GM18861 (cell line): ENCODE measurements around the gene CFAP45.

ENCODE experiments used
- ATAC-seq: cut with Tn5 transposase; IDR thresholded peaks from one replicate; pipeline ENCODE4 v1.9.1; 2021; ENCODE audit not compliant: unreplicated experiment

The CFAP45 gene

DNA sequence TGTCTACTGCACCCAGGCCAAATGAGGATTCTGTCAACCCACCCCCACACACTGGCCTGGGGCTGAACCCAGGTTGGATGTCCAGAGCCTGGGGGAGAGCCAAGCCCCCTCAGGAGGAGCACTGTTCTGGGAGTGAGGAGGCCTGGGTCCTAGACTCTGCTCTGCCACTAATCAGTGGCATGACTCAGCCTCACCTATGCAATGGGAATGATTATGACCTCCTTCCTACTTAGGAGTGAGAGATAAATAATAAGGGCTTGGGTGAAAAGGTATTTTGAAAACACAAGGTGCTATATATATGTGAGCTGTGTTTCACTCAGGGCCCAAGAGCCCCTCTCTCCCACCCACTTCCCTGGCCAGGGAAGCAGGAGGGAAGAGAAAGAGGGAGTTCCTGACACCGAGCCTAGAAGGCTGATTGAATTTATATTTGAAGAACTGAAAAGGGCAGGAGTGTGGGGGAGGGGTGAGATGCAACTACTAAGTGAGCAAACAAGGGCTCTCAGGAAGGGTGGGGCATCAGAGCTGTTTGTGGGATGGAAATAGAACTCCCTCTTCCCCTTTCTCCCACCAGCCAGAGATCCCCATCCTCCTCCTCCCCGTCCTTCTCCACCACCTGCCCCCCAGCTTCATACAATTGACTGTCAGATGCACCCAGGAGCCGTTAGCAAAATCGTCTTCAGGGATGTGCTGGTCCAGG is 37.2 kb upstream of the CFAP45 start:
- no peak for ATAC-seq

DNA sequence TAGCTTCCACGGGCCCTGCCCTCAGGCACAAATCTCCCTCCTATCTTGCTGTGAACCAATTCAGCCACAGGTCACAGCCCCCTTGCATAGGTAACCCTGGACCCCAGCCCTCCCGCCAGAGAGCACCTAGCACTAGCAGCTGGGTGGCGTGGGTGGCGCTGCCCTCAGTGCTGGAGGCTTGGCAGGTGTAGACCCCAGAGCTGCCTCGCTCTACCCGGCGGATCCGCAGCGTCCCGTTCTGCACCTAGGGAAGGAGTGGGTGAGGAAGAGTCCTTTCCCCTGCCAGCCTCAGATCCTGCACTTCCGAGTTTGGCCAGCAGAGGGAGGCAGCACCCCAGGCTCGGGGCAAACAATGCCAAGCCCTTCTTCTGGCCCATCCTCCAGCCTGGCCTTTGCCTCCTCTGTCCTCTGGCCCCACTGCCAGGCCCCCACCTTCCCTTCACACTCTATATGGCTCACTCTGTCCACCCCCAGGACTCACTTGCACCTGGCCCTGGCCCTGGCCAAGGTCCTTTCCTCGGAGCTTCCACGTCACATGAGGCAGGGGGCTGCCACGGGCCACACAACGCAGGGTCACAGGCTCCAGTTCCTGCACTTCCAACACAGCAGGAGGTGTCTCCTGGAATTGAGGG is 36.4 kb upstream of the CFAP45 start:
- ATAC-seq = no peak

DNA sequence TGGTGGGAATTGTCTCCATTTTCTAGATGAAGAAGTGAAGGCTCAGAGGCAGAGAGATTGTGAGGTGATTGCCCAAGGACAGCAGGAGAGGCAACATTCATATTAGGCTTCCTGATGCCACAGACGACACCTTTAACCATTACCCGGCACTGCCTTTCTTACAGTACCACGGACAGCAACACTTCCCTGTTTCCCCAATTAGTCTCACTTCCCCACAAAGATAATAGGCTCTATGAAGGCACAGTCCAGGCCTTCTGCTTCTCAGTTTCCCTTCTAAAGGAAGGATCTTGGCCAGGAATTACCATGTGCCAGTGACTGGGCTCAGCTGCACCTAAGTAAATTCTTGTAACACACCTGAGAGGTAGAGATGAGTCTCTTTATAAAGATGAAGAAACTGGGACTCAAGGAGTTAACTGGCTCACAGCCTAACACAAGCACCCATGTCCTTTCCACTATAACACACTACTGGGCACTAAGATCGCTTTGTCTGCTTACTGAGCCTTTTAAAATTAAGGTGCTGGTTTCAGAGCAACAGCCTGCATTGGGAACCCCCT is 35.8 kb upstream of the CFAP45 start:
- no peak for ATAC-seq

DNA sequence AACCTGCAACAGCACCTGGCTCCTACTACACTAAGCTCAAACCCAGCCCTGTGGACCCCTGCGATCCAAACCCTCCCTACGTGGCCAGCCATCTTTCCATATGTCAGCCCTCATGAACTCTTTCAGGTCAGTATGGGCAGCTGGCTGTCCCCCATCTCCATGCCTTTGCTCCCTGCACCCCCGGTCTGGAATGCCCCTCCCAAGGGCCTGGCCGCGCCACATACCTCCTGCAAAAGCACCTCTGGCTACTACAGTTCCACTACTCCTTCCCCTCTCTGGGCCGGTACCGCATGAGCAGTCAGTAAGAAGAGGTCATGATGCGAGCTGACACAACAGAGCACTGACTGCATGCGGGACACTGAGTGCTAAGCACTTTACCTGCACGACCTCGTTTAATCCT is 35.3 kb upstream of the CFAP45 start:
- no peak for ATAC-seq

DNA sequence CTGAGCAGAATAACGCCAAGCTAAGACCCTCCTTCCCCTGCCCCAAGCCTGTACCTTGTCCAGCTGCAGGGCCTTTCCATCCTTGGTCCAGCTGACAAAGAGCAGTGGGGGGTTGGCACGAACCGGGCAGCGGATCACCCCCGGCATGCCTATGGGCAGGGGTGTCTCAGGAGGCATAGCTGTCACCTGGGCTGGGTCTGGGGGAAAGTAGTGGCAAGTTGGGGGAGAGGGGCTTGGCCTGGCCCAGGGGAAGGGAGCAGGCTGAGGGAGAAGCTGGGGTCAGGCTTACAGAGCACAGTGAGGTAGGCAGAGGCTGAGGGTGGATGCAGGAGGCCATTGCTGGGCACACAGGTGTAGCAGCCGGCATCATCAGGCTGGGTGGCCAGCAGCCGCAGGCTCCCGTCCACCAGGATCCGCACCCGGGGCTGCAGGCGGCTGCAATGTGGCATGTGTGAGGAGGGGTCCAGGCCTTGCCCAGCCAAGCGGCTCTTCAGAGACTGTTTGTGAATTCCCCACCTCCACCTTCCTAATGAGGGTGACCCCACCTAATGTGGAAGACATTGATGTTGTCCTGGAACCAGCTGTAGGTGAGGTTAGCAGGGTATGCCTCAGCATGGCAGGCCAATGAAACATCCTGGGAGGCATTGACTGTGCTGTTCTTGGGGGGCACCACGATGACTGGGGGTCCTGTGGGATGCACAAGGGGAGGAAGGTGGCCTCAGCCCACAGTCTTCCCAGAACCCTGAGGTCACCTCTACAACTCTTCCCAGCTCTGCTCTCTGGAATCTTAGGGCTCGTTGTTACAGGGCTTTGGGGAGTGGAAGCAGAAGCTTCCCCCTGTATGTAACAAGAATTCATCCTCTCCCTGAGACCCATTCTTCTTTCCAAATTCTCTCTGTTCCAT is 34.4 kb upstream of the CFAP45 start:
- ATAC-seq = no peak

DNA sequence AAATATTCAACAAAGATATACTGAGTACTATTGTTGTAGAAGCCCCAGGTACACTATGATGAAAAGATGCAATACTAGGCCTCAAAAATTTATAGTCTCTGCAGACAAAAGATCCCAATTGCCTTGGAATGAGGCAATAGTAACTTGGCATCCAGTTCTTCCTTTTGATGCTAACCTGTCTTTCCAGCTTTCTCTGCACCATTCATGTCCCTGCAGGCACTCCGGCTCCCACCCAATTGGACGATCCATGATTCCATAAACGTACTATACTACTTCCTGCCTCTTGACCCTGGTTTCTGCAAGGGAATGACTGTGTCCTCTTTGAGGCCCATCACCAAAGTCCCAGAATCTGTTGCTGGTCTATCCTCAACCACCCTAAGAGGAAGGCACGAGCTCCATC is 33.4 kb upstream of the CFAP45 start:
- ATAC-seq = no peak

DNA sequence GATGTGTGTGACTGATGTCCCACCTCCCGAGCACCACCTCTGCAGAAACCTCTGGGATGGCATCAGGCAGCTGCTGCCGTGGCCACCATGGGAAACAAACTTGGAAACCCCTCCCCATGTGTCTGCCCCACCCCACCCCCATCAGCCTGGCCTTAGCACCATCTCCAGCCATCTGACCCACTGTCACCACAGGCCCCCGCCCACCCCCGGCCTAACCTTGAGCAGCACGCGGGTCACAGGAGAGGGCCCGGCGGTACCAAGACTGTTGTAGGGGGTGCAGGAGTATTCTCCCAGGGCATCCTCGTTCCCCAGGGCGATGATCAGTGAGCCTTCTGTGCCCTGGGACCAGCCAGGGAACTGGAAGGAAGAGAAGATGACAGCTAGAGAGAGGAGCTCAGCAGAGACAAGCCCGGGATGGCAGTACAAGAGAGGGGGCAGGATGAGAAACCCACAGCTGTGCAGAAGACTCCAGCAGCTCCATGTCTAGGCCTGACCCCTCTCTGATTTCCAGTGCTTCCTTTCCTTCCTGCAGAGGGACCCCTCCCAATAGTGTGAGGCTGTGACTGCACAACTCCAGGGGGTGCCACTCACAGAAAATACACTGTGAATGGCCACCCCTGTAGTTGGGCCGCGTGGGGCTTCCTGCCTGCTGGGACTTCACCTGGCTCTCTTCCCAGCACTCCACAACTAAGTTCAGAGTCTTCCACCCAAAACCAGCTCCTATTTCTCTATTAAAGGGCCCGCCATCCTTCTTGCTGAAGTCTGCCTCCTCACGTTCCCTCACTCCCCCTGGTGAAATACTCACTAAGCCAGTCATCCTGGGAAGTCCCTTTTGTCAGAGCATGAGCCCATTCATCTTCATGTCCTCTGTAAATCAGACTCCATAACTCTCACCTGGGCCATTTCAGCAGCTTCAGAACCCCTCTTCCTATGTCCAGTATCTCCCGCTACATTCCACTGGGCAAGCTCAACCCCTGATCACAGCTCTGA is 32.6 kb upstream of the CFAP45 start:
- ATAC-seq = no peak

DNA sequence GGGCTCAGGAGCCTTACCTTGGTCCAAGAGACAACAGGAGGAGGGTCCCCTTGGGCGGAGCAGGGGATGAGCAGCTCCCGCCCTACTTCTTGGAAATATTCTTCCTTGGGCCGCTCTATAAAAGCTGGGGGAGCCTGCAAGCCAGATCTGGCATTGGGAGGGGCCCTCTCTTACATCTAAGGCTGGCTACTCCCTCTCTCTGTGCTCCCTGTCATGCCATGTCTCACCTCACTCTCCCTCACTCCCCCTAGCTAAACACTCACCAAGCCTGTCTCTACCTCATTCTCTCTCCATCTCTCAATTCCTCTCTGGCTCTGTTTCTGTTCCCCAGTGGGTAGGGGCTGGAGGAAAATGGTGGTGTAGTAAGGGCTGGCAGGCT is 31.8 kb upstream of the CFAP45 start:
- no peak for ATAC-seq

DNA sequence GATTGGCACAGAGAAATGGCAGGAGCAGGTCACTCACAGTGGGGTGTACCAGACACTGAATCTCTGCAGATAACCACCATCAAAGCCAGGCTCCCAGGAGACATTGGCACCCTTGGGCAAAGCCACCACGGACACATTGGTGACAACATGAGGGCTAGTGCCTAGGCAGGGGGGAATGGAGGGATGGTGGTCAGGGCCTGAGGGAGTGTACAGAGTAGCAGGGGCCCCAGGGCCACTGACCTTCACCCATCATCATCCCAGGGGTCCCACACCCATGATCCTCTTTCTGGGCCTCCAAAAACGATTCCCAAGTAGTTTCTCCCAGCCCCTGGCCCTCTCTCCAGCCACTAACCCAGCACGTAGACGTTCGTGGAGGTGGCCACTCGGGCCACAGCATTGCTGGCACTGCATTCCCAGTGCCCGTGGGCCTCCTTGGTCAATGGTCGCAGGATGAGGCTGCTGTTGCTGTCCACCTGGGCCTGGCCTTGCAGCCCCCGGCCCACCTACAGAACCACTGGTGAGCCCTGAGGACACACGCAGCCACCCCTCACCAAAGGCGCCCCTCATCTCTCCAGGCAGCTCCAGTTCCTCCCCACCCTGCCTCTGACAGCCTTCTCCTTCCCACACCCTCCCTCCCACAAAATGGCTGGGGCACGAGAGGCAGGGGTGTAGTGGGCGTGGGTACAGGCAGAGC is 31.3 kb upstream of the CFAP45 start:
- ATAC-seq = no peak

DNA sequence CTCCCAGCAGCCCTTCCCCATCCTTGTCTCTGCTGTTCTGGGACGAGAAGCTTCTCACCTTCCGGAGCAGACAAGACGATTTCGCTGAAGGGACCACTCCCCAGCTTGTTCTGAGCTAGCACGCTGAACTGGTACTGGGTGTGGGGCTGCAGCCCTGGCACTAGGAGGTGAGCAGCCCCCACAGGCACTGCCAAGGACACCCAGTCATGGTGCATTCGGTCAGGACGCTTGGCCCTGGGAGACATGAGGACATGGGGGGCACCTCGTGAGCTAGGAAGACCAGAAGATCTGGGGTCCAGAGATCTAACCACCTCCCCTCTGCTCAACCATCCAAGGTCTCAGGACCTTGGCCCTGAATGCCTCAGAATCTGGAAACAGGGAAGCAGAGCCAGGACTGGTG is 30.7 kb upstream of the CFAP45 start:
- ATAC-seq = no peak

DNA sequence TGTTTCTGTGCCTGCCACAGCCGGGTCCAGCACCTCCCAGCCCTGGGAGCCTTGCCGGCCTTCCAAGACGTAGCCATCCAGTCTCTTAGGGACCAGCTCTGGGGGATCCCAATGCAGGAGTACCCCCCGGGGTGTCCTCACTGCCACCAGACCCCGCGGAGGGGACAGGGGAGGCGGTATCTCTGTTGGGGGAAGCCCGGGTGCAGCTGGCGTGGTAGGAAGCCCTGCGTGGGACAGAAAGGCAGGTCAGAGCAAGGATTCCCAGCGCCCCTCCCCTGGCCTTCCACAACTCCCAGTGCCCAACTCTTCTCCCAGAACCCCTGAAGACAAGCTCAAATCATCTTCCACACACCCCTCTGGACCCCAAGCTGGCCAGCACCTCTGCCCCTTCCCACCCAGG is 30.3 kb upstream of the CFAP45 start:
- no peak for ATAC-seq

DNA sequence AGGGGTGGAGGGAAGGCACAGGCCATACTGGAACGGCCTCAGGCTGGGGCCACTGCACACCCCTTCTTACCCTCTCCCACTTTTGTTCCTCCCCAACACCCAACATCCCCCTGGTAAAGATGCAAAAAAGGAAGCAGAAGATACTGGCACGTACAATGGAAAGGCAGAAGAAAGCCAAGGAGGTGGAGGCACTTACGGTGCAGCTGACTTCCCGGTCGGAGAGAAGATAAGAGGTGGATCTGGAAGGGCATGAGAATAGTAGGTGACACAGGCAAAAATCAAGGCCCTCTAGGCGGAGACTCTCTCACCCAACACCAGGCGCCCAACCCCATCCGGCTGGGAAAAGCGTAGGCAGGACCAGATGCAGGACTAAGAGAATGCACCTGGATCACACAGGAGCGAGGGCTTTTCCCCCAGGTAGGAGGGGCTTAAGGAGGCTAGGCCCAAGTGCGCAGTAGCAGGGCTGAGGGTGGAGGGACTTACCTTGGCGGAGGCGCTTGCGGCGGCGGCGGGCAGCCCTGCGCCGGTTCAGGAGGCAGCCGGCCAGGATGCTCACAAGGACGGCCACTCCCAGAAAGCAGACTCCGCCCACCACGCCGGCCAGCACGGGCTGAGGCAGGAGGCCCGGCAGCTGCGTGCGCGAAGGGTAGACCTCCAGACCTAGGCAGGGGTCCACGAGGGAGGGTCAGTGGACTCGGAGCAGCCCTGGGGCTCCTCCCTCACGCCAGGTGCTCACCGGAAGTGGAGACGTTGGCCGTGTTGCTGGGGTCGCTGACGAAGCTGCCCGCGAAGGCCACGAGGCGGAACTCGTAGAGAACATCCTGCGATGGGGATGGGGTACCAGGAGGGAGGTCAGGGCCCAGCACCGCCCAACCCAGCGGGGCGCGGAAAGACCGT is 29.4 kb upstream of the CFAP45 start:
- no peak for ATAC-seq

DNA sequence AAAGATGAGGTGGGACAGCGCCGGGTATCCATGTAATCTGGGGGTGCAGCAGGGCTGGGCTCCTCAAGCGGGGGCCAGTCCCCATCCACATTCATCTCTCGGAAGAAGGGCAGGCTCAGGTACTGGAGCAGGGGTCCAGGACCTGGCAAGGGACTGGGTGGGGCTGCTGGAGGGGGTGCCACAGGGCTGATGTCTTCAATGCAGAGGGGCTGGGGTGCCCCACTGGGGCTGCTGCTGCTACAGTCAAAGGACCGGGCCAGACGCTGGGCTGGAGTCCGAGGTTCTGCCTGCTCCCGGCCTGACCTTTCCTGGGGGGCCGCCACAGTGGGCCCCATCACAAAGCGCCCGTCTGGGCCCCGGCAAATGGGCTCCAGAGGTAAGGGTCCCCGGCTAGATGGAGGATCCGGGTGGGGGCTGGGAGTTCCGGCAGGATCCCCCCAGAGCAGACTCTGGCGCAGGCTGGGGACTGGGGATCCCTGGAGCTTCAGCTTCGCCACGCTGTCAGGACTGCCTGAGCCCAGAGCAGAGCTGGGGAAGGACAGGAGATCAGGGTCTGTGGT is 28.6 kb upstream of the CFAP45 start:
- no peak for ATAC-seq

DNA sequence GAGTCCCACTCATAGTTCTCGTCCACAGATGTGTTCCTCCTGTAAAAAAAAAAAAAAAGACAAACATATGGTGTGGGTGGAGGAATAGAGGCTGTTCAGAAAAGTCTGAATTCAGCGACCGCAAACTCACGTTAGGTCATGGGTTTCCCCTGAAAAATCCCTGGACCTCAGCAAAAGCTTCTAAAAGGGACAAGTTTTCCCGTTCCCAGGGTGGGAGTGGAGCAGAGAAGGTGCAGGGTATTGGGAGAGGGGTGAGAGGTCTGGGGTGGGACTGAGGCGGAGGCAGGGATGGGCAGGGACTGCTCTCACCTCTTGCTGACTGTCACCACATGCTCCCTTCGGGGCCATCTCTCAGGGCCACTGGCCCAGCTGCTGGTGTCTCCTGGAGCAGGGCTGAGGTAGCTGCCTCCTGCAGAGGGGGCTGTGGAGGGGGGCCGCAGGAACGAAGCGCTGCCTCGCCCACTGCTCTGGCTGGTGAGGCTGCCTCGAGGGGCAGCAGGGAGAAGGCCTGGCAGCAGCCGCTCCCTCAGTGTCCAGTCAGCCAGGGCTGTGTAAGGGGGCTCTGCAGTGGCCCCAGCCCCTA is 28.0 kb upstream of the CFAP45 start:
- no peak for ATAC-seq

DNA sequence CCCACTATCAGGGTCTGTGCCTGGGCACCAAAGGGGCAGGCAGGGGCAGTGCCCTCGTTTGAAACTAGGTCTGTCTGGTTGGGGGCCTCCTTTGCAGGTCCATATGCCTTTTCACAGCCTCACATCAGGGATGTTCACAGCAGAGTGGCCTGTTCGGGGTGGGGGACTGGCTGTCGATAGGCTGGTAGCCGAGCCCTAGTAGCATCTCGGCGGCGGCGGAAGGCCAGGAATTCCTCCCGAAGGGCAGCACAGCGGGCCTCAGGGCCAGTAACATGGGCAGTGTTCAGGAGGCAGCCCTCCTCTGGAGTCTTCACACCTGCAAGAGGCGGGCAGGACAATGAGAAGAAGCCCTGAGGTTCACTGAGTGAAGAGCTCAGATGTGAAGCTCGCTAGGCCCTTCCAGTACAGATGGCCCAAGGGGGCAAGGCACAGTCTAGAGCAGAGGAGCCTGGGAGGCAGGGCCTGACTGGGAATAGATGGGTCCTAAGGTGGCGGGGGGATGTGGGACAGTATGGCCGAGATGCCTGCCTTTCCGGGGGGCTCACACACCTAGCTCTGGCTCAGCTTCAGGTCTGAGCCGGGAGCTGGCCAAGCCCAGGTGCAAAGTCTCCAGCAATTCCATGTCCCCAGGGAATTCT is 27.4 kb upstream of the CFAP45 start:
- ATAC-seq = no peak

DNA sequence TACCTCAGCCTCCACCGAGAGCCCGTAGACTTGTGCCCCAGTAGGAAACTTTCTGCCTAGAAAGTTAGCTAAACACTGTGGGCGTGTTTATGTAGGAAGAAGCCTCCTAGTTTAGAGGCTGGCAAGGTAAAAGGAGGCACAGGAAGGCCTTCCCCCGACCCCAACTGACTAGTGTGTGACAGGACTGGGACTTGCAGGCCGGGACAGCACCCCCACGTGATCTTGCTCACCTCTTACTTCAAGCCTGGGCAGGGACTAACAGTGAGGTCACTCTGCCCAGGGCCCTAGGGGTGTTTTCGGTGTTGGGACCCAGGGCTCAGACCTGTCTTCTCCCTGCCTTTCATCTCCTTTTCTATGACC is 25.7 kb upstream of the CFAP45 start:
- peak; percentile 2 for ATAC-seq

DNA sequence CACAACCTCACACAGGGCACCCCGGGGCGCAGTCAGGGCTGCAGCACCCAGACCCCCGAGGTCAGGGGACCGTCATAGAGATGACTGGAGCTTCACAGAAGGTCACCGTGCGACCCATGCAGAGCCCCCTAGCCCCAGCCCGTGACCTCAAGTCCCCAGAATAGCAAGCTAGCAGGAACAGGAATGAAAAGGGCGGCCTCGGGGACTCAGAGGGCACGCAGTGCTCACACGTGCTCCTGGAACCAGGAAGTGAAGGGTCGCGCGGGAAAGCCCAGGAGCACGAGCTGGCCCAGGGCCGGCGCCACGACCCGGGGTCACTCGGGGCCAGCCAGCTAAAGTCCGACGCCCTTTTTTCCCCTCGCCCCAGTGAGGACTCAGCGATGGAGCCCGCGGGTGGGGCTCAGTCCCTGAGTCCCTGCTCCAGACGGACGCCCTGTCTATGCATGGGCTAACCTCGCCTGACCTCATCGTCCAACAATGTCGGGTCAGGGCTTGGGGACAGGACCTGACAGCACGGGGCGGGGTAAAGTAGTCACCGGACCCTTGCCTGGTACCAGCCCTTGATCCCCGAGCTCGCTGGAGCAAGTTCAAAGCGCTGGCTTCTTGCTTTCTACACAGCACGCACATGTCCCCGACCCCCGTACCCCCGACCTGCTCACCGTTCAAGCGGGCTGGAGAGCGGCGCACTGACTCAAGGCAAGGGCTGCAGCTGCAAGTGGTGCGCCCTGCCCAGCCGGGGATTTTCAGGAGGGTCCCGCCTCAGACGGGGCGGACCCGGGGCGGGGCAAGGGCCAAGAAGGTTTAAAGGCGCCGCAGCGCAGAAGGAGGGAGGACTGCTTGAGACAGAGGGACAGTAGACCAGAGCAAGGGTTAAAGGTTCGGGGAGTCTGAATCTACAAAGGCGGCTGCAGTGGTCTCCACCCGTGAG is 25.1 kb upstream of the CFAP45 start, which contains the start of gene TAGLN2:
TSS of gene TAGLN2 (minus strand) at position 717 of the 928 bp plus-strand sequence. CDS start 4,998 bp downstream, outside the sequence.
- ATAC-seq = peak; percentile 61
